WTC11 (cell line): ENCODE results near the gene CCDC51. TPM values are rescaled to one million over a fixed set of nuclear protein-coding genes. Genes with fewer than 3 reads are reported as not detected.
A peak's percentile ranks its signal among the peaks of the same experiment; 100 is the strongest.

ENCODE experiments used
- ATAC-seq: fragments of 200-7000 bp; cut with Tn5 transposase; 2 replicates; pipeline ENCODE4 v1.10.0; 2021; ENCODE audit warnings: mild to moderate bottlenecking, moderate library complexity
- CTCF ChIA-PET: fragments of 300-600 bp; sonication (Branson Sonifier 250); formaldehyde crosslinking; loops from one replicate; lab custom pipeline; 2021; ENCODE audit warnings: antibody characterized with exemption; lab: Charles Lee
- POLR2A ChIA-PET: fragments of 350-600 bp; sonication (Branson Sonifier 250); formaldehyde crosslinking; loops from one replicate; lab custom pipeline; 2021; ENCODE audit warnings: antibody characterized with exemption; lab: Charles Lee
- DNase-seq: peaks from one replicate; pipeline ENCODE4 v3.0.0; 2021; ENCODE audit warnings: low spot score
- H3K27ac Mint-ChIP-seq: 2 replicates; pipeline ENCODE4 v1.8.0; 2021; ENCODE audit warnings: mixed read lengths
- H3K27me3 Mint-ChIP-seq: 2 replicates; pipeline ENCODE4 v1.8.0; 2021; ENCODE audit warnings: low read depth, mild to moderate bottlenecking, moderate library complexity, mixed read lengths
- H3K36me3 Mint-ChIP-seq: 2 replicates; pipeline ENCODE4 v1.8.0; 2021; ENCODE audit warnings: mixed read lengths
- H3K4me1 Mint-ChIP-seq: 2 replicates; pipeline ENCODE4 v1.8.0; 2022; ENCODE audit warnings: mixed read lengths
- H3K4me3 Mint-ChIP-seq: 2 replicates; pipeline ENCODE4 v1.8.0; 2021; ENCODE audit warnings: mild to moderate bottlenecking, moderate library complexity, mixed read lengths
- H3K9me3 Mint-ChIP-seq: 2 replicates; pipeline ENCODE4 v1.8.0; 2021; ENCODE audit warnings: mixed read lengths
- ATF1 ChIP-seq: sonication (generic); formaldehyde crosslinking; IDR thresholded peaks from 2 replicates; pipeline ENCODE4 v1.8.1; 2023; ENCODE audit warnings: mild to moderate bottlenecking, moderate library complexity, missing genetic modification reagents
- CREB1 ChIP-seq: sonication (generic); formaldehyde crosslinking; IDR thresholded peaks from 2 replicates; pipeline ENCODE4 v1.8.0; 2023; ENCODE audit warnings: mild to moderate bottlenecking, missing genetic modification reagents
- EMX1 ChIP-seq: fragments of 250-450 bp; sonication (Bioruptor Pico); IDR thresholded peaks from 2 replicates; pipeline ENCODE4 v1.8.0; 2021; ENCODE audit warnings: mild to moderate bottlenecking
- ETV6 ChIP-seq: sonication (generic); formaldehyde crosslinking; IDR thresholded peaks from 2 replicates; pipeline ENCODE4 v1.8.1; 2022; ENCODE audit warnings: mild to moderate bottlenecking, missing genetic modification reagents
- GABPB1 ChIP-seq: sonication (generic); formaldehyde crosslinking; IDR thresholded peaks from 2 replicates; pipeline ENCODE4 v1.8.1; 2023; ENCODE audit warnings: mild to moderate bottlenecking, missing genetic modification reagents
- KAT7 ChIP-seq: sonication (generic); formaldehyde crosslinking; IDR thresholded peaks from 2 replicates; pipeline ENCODE4 v1.8.1; 2023; ENCODE audit warnings: missing genetic modification reagents, mild to moderate bottlenecking, borderline replicate concordance
- SMAD4 ChIP-seq: sonication (generic); formaldehyde crosslinking; IDR thresholded peaks from 2 replicates; pipeline ENCODE4 v1.8.0; 2022; ENCODE audit warnings: mild to moderate bottlenecking, missing genetic modification reagents
- ZNF317 ChIP-seq: sonication (generic); formaldehyde crosslinking; IDR thresholded peaks from 2 replicates; pipeline ENCODE4 v1.8.1; 2023; ENCODE audit warnings: low read depth, mild to moderate bottlenecking, moderate library complexity, missing genetic modification reagents, borderline replicate concordance
- ZNF416 ChIP-seq: fragments of 250-450 bp; sonication (Bioruptor Pico); IDR thresholded peaks from 2 replicates; pipeline ENCODE4 v1.9.0; 2021; ENCODE audit warnings: mild to moderate bottlenecking, inconsistent platforms
- total RNA-seq: library from RNA; stranded (reverse); gene quantifications from 3 replicates; pipeline ENCODE4 v1.2.3, GENCODE V29; 2021
- TF ChIP-seq, protein P1 (sequence below): sonication (generic); formaldehyde crosslinking; IDR thresholded peaks from 2 replicates; pipeline ENCODE4 v1.8.1; 2022; ENCODE audit warnings: low read depth, mild to moderate bottlenecking, moderate library complexity, missing genetic modification reagents, borderline replicate concordance
- TF ChIP-seq, protein P2 (sequence below): sonication (generic); formaldehyde crosslinking; IDR thresholded peaks from 2 replicates; pipeline ENCODE4 v1.8.1; 2023; ENCODE audit warnings: mild to moderate bottlenecking, moderate library complexity, missing genetic modification reagents
- TF ChIP-seq, protein P3 (sequence below): sonication (generic); formaldehyde crosslinking; IDR thresholded peaks from 2 replicates; pipeline ENCODE4 v1.8.0; 2022; ENCODE audit warnings: missing genetic modification reagents
- TF ChIP-seq, protein P4 (sequence below): sonication (generic); formaldehyde crosslinking; IDR thresholded peaks from 2 replicates; pipeline ENCODE4 v1.8.1; 2022; ENCODE audit warnings: mild to moderate bottlenecking, missing genetic modification reagents, moderate library complexity, borderline replicate concordance
- TF ChIP-seq, protein P5 (sequence below): sonication (generic); formaldehyde crosslinking; IDR thresholded peaks from 2 replicates; pipeline ENCODE4 v1.8.0; 2023; ENCODE audit warnings: missing genetic modification reagents
- TF ChIP-seq, protein P6 (sequence below): sonication (generic); formaldehyde crosslinking; IDR thresholded peaks from 2 replicates; pipeline ENCODE4 v1.8.0; 2023; ENCODE audit warnings: mild to moderate bottlenecking, missing genetic modification reagents

CCDC51 gene
- total RNA-seq, 1 experiment from 2014 or later = 25.1 TPM

DNA sequence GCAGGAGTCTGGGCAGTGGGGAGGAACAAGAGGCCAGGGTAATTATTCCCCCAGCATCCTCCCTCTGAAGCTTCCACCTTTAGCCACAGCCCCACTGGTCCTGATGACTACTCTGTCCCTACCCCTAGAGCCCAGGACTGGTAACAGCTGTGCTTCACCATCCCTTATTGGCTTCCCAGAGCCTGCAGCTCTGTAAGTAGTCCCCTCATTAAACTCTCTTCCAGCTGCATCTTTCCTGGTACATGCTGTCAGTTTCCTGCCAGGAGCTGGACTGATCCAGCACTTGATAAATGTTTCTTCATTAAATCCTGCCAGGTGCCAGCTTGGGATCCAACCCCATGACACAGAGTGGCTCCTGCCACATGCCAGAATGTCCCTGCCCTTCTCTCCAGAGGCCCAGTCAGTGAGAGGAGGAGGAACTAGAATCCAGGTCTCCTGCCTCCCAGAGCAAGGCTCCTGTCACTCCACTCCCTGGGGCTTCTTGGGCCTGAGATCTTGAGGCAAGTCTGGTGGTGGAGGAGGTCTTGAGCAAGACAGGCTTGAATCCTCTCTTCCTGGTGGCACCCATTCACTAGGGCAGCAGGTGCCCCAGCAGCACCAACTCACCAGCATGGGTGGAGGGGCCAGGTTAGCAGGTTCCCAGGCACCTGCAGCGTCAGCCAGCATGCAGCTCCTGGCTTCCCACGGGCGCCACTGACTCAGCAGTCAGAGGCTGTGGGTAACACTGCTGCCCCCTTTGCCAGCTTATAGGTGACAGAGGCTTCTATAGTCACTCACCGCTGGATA lies 40.3 kb downstream of the CCDC51 start:
- no peak for DNase-seq
- ChIA-PET CTCF (interaction anchor here (1.0 to 7.8 kb wide), 16 partner anchors 9 to 263 kb away, joined by 3 to 378 read pairs (median 8); partner anchors contain the start of genes CCDC51, CELSR3, PLXNB1 and SLC26A6), POLR2A (interaction anchor here (1.1 to 1.7 kb wide), 4 partner anchors 37 to 205 kb away, joined by 3 to 6 read pairs (median 3); partner anchors contain the start of genes ATRIP, CCDC51 and TMA7)
- Mint-ChIP-seq H3K4me1 (peaks cover 11% of the 10 kb centered on the region), H3K36me3 (peaks cover 24% of the 10 kb centered on the region), H3K27me3 (peaks cover 12% of the 10 kb centered on the region), H3K9me3 (0 out of 2 replicates have a peak, but pooled peaks cover 3% of the 10 kb centered on the region), H3K4me3 (no peak overlapping the region), H3K27ac (peak overlapping the region; percentile 48; the same call in 1 of the 2 replicates)
- peak; percentile 36 for ATAC-seq
- TF ChIP-seq, protein P1, sequence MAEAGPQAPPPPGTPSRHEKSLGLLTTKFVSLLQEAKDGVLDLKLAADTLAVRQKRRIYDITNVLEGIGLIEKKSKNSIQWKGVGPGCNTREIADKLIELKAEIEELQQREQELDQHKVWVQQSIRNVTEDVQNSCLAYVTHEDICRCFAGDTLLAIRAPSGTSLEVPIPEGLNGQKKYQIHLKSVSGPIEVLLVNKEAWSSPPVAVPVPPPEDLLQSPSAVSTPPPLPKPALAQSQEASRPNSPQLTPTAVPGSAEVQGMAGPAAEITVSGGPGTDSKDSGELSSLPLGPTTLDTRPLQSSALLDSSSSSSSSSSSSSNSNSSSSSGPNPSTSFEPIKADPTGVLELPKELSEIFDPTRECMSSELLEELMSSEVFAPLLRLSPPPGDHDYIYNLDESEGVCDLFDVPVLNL = no peak
- TF ChIP-seq, protein P2, sequence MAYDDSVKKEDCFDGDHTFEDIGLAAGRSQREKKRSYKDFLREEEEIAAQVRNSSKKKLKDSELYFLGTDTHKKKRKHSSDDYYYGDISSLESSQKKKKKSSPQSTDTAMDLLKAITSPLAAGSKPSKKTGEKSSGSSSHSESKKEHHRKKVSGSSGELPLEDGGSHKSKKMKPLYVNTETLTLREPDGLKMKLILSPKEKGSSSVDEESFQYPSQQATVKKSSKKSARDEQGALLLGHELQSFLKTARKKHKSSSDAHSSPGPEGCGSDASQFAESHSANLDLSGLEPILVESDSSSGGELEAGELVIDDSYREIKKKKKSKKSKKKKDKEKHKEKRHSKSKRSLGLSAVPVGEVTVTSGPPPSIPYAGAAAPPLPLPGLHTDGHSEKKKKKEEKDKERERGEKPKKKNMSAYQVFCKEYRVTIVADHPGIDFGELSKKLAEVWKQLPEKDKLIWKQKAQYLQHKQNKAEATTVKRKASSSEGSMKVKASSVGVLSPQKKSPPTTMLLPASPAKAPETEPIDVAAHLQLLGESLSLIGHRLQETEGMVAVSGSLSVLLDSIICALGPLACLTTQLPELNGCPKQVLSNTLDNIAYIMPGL (CRISPR knock-in tag) = no peak
- TF ChIP-seq, protein P3, sequence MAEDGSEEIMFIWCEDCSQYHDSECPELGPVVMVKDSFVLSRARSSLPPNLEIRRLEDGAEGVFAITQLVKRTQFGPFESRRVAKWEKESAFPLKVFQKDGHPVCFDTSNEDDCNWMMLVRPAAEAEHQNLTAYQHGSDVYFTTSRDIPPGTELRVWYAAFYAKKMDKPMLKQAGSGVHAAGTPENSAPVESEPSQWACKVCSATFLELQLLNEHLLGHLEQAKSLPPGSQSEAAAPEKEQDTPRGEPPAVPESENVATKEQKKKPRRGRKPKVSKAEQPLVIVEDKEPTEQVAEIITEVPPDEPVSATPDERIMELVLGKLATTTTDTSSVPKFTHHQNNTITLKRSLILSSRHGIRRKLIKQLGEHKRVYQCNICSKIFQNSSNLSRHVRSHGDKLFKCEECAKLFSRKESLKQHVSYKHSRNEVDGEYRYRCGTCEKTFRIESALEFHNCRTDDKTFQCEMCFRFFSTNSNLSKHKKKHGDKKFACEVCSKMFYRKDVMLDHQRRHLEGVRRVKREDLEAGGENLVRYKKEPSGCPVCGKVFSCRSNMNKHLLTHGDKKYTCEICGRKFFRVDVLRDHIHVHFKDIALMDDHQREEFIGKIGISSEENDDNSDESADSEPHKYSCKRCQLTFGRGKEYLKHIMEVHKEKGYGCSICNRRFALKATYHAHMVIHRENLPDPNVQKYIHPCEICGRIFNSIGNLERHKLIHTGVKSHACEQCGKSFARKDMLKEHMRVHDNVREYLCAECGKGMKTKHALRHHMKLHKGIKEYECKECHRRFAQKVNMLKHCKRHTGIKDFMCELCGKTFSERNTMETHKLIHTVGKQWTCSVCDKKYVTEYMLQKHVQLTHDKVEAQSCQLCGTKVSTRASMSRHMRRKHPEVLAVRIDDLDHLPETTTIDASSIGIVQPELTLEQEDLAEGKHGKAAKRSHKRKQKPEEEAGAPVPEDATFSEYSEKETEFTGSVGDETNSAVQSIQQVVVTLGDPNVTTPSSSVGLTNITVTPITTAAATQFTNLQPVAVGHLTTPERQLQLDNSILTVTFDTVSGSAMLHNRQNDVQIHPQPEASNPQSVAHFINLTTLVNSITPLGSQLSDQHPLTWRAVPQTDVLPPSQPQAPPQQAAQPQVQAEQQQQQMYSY (CRISPR knock-in tag) = no peak
- TF ChIP-seq ZNF416 (CRISPR knock-in tag) (no peak), CREB1 (CRISPR knock-in tag) (no peak), ZNF317 (CRISPR knock-in tag) (no peak), EMX1 (CRISPR knock-in tag) (no peak), GABPB1 (no peak), ATF1 (CRISPR knock-in tag) (no peak), SMAD4 (CRISPR knock-in tag) (no peak), KAT7 (no peak), ETV6 (no peak)
- TF ChIP-seq, protein P4, sequence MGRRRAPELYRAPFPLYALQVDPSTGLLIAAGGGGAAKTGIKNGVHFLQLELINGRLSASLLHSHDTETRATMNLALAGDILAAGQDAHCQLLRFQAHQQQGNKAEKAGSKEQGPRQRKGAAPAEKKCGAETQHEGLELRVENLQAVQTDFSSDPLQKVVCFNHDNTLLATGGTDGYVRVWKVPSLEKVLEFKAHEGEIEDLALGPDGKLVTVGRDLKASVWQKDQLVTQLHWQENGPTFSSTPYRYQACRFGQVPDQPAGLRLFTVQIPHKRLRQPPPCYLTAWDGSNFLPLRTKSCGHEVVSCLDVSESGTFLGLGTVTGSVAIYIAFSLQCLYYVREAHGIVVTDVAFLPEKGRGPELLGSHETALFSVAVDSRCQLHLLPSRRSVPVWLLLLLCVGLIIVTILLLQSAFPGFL (CRISPR knock-in tag) = no peak
- TF ChIP-seq, protein P5, sequence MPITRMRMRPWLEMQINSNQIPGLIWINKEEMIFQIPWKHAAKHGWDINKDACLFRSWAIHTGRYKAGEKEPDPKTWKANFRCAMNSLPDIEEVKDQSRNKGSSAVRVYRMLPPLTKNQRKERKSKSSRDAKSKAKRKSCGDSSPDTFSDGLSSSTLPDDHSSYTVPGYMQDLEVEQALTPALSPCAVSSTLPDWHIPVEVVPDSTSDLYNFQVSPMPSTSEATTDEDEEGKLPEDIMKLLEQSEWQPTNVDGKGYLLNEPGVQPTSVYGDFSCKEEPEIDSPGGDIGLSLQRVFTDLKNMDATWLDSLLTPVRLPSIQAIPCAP = no peak
- TF ChIP-seq, protein P6, sequence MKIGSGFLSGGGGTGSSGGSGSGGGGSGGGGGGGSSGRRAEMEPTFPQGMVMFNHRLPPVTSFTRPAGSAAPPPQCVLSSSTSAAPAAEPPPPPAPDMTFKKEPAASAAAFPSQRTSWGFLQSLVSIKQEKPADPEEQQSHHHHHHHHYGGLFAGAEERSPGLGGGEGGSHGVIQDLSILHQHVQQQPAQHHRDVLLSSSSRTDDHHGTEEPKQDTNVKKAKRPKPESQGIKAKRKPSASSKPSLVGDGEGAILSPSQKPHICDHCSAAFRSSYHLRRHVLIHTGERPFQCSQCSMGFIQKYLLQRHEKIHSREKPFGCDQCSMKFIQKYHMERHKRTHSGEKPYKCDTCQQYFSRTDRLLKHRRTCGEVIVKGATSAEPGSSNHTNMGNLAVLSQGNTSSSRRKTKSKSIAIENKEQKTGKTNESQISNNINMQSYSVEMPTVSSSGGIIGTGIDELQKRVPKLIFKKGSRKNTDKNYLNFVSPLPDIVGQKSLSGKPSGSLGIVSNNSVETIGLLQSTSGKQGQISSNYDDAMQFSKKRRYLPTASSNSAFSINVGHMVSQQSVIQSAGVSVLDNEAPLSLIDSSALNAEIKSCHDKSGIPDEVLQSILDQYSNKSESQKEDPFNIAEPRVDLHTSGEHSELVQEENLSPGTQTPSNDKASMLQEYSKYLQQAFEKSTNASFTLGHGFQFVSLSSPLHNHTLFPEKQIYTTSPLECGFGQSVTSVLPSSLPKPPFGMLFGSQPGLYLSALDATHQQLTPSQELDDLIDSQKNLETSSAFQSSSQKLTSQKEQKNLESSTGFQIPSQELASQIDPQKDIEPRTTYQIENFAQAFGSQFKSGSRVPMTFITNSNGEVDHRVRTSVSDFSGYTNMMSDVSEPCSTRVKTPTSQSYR (CRISPR knock-in tag) = no peak
